ENCODE results near the gene EMC10.
"Not testable (repeated sequence)": the region's sequence is repeated elsewhere in the genome, so short reads cannot be mapped to it uniquely, and the experiment has no call there.

Gene EMC10

GRCh38 chr19:50453243-50453642 lies 23.1 kb upstream of the EMC10 start:
- DNase-seq, result no peak

DNA sequence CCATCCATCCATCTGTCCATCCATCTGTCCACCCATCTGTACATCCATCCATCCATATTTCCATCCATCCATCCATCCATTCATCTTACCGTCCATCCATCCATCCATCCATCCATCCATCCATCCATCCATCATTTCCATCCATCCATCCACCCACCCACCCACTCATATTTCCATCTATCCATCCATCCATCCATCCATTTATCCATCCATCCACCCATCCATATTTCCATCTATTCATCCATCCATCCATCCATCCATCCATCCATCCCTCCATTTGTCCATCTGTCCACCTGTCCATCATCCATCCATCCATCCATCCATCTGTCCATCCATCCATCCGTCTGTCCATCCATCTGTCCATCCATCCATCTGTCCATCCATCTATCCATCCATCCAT lies 20.3 kb upstream of the EMC10 start:
- no peak for DNase-seq

- no peak for DNase-seq
These were observed 19.0 kb upstream of the EMC10 start for GRCh38 chr19:50457300-50457699.

DNA sequence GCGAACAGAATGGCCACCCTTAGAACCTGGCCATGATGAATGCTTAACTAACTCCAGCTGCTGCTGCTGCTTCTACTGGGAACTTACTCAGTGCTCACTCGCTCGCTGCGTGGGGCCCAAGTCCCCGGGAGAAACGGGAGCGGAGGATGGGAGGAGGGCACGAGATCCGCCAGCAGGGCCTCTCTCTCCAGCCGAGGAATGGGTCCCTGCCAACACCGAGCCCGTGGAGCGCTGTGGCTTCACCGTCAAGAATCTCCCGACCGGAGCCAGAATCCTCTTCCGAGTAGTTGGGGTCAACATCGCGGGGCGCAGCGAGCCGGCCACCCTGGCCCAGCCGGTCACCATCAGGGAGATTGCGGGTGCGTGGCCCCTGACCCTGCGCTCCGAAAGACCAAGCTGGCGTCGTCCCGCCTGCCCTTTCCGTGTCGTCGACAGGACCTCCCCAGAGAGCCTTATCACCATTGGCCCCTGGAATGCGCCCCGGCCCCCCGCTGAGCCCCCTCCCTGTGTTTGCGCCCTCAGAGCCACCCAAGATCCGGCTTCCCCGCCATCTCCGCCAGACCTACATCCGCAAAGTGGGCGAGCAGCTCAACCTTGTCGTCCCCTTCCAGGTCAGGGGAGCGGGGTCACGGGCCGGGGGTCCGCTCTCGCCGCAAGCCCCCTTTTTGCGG lies 17.8 kb upstream of the EMC10 start:
- no peak for DNase-seq

GRCh38 chr19:50459067-50459456 lies 17.2 kb upstream of the EMC10 start:
- no peak for DNase-seq

DNA sequence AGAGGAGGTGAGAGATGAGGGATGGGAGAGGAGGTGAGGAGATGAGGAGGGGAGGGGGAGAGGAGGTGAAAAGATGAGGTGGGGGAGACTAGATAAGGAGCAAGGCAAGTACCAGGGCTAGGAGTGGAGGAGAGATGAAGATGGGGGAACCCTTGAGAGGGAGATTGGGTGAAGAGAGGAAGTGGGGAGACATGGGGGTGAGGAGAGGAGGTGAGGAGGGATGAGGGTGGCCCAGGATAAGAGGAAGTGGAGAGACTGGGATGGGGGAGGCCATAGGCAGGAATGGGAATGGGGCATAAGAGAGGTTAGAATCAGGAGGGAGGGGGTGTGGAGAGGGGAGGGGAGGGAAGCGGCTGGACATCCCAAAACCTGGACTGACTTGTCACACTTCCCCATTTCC lies 16.7 kb upstream of the EMC10 start:
- DNase-seq, result no peak

GRCh38 chr19:50460161-50460765 lies 16.0 kb upstream of the EMC10 start:
- DNase-seq, result no peak

DNA sequence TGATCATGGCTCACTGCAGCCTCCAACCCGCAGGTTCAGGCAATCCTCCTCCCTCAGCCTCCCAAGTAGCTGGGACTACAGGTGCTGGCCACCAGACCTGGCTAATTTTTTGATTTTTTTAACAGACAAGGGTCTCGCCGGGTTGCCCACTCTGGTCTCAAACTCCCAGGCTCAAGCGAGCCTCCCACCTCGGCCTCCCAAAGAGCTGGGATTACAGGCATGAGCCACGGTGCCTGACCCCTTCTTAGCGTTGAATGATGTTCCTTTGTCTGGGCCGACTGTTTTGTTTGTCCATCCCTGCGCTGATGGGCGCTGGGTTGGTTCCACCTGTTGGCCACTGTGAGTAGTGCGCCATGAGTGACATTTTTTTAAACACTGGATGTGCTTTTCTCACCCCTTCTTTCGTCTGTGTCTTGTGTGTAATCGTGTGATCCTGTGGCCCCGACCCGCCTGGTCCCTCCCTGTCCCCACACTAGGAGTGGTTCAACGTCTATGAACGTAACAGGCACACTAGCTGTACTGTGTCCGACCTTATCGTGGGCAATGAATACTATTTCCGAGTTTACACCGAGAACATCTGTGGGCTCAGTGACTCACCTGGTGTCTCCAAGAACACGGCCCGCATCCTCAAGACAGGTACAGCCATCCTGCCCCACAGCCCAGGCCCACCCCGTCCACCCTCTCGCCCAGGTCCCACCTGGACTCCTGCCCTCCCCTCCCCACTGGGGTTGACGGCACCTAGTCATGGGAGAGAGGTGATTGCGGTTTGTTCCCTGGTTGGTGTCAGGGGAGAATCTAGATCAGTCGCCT lies 15.0 kb upstream of the EMC10 start:
- DNase-seq, result peak; percentile 32 to 49

DNA sequence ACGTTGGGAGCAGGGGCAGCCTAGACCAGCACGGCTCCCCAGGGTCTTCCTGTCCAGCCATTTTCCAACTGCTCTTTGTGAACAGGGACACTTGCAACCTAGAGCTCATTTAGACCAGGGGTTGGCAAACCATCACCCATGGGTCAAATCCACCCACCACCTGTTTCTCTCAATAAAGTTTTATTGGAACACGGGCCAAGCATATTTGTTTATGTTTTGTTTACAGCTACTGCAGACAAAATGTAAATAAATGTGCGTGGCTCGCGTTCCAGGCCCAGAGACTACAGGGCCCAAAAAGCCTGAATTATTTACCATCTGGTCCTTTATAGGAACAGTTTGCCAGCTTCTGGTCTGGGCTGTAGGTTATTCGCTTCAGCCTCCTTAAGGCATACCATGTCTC lies 13.3 kb upstream of the EMC10 start:
- no peak for DNase-seq

- no peak for DNase-seq
These were observed 12.0 kb upstream of the EMC10 start for GRCh38 chr19:50464348-50464747.

GRCh38 chr19:50465000-50465399 lies 11.3 kb upstream of the EMC10 start:
- no peak for DNase-seq

DNA sequence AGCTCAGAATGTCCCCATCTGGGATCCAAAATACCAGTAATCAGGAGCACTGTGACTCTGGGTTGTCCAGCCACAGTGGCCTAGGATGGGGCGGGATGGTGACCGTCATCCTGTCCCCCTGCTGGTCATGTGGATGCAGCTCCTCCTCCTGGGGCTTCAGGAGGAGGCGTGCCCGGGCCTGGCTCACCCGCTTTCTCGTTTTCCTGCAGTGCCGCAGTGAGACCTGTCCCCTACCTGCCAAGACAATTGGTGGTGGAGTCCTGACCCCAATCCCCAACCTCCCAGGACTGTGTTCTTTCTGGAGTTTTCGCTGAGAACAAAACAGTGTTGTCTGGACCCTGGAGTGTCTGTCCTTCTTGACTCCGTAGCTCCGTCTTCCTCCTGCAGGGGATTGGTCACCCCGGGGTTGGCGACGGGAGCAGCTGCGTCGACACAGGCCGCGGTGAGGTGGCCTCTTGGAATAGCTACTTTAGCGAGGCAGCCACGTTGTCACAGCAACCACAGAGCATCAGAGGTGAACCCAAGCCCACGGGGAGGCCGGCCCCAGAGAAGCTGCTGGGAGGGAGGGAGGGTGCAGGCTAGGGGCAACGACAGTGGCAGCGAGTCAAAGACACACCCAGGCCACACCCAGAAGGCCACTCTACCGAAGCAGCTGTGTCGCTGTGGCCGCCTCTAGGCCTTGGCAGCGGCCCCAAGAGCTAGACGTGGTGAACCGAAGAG lies 10.2 kb upstream of the EMC10 start:
- DNase-seq, result no peak

GRCh38 chr19:50466706-50467039 lies 9.6 kb upstream of the EMC10 start:
- no peak for DNase-seq

DNA sequence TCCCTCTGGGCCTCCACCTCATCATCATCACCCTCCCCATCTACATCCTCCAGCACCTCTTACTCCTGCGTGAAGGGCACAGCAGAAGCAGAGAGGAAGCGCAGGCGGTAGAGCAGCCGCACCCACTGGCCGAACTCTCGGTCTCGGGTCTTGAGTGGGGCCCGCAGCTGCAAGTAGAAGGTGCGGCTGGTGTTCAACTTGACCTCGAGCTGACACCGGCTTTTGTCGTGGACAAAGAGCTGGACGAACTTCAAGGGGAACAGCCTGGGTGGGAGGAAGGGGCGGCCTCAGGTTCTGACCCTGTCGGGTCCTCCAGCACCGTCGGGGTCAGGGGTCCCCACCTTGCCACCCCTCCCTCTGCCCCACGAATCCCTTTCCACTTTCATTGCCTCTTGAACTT lies 8.7 kb upstream of the EMC10 start:
- DNase-seq, result no peak

GRCh38 chr19:50468818-50469217 lies 7.5 kb upstream of the EMC10 start:
- no peak for DNase-seq

- DNase-seq, result not testable (repeated sequence)
These were observed 3.0 kb upstream of the EMC10 start for GRCh38 chr19:50473336-50473735.

GRCh38 chr19:50475101-50475568 lies 1.2 kb upstream of the EMC10 start:
- DNase-seq, result no peak

DNA sequence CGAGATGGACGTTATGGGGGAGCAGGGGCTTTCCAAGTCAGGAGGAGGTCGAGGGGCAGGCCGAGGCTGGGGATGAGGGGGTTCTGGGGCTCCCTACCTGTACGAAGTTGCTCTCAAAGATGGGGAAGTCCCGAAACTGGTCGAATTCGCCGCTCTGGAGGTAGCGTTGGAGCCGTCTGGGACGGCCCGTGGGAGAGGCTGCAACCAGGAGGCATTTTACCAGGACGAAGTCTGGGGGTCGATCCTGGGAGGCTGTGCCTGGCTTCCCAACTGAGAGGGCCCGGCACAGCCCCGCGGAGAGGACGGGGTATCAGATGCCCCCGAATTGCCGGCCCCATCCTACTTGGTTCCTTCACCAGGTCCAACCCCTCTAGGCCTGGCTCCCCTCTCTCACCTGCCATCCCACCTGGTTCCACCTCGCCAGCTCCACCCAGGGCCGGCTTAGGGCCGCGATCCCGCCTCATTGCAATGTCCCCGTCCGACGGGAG lies 527 bp upstream of the EMC10 start:
- no peak for DNase-seq

DNA sequence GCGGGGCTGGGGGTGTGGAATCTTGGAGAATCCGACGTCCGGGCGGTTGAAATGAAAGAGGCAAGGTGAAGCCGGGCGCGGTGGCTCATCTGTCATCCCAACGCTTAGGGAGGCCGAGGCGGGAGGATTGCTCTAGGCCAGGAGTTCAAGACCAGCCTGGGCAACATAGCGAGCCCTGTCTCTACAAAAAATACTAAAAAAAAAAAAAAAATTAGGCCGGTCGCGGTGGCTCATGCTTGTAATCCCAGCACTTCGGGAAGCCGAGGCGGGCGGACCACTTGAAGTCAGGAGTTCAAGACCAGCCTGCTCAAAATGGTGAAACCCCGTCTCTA lies 566 bp downstream of the EMC10 start:
- DNase-seq, result no peak

GRCh38 chr19:50477751-50478515 lies 1.6 kb downstream of the EMC10 start:
- no peak for DNase-seq

GRCh38 chr19:50478901-50479715 lies 2.8 kb downstream of the EMC10 start:
- DNase-seq, result no peak

DNA sequence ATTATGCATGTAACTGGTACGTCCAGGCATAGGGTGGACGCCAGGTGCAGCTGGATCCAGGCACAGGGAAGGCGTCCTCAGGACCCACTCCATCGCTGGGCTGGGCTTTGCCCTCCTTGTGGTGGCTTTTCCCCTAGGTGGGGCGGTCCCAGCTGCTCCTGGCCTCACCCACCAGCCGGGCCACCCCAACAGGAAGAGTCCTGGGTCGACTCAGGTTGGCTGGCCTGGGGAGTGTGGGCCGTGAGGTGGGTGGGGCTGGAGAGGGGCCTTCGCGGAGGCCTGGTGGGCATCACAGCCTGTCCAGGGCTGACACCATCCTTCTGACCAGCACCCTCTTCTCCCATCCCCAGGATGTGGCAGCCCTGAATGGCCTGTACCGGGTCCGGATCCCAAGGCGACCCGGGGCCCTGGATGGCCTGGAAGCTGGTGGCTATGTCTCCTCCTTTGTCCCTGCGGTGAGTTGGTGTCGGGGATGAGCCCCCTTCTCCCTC lies 3.5 kb downstream of the EMC10 start:
- DNase-seq, result no peak

Measured in activated CD4-positive, alpha-beta T cell treated with anti-CD3 and anti-CD28 coated beads, Interleukin-2, amount 50 U/mL, for 4 hours (primary cell).